Measurements from ENCODE around the gene RASSF8. TPM values are rescaled to one million over a fixed set of nuclear protein-coding genes. Genes with fewer than 3 reads are reported as not detected.

RASSF8 gene
- polyA plus RNA-seq, 1 experiment, result 25.5 TPM

DNA sequence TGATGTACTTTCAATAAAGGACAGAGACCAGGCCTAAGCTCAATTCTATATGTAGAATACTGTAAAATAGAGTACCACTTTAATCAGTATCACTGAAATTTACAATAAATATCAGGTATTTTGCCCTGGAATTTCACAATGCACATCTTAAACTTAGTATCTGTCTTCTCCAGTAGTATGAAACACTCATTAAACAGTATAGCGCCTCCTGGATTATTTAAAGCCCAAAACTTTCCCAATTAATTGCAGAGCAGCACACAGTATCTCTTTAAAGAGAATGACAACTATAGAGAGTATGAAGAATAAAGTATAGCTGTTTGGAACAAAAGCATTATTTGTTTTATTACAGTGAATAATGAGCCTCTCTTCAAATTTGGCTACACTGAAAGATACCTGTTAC, 86.1 kb downstream of the RASSF8 start:
- no peaks in the 10 kb centered on the region for H3K27me3 ChIP-seq (ENCODE audit: control insufficient read depth, insufficient read depth, low read length)
- ChIA-PET CTCF (interaction anchor here (1.4 to 1.9 kb wide), 4 partner anchors 11 to 608 kb away, joined by 3 to 4 read pairs (median 4); no protein-coding TSS in a partner anchor), POLR2A (no interaction called here)
- H3K4me3 ChIP-seq (ENCODE audit: low read depth, low read length), result no peak overlapping the region
- H3K27ac ChIP-seq (ENCODE audit: low read depth, low read length), result no peak overlapping the region
- TF ChIP-seq, protein P1, sequence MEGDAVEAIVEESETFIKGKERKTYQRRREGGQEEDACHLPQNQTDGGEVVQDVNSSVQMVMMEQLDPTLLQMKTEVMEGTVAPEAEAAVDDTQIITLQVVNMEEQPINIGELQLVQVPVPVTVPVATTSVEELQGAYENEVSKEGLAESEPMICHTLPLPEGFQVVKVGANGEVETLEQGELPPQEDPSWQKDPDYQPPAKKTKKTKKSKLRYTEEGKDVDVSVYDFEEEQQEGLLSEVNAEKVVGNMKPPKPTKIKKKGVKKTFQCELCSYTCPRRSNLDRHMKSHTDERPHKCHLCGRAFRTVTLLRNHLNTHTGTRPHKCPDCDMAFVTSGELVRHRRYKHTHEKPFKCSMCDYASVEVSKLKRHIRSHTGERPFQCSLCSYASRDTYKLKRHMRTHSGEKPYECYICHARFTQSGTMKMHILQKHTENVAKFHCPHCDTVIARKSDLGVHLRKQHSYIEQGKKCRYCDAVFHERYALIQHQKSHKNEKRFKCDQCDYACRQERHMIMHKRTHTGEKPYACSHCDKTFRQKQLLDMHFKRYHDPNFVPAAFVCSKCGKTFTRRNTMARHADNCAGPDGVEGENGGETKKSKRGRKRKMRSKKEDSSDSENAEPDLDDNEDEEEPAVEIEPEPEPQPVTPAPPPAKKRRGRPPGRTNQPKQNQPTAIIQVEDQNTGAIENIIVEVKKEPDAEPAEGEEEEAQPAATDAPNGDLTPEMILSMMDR (IDR thresholded peaks at IDR 0.05; ENCODE audit: low read depth, low read length), result no peak
- DNase-seq (ENCODE audit: low read depth, low spot score), result no peak
- no peaks in the 10 kb centered on the region for H3K9me3 ChIP-seq (ENCODE audit: control insufficient read depth, insufficient read depth, low read length)

DNA sequence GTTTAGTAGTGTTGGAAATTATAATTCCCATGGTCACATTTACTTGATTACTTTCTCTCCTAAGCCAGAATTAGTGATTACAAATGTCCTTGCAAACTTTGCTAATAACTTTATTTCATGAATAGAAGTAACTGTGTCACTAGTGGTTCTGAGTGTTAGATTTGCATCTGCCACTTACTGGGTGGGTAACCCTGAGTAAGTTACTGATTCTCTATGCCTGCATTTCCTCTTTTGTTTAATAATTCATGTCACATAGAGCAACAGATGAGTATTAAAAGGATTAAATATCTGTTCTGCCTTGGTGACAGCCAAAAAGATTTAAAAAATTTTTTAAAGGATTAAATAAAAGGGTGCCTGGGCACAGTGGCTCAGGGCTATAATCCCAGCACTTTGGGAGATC, 87.7 kb downstream of the RASSF8 start:
- ChIA-PET POLR2A (no interaction called here), CTCF (no interaction called here)
- DNase-seq (ENCODE audit: low read depth, low spot score), result no peak
- Histone ChIP-seq H3K27ac (ENCODE audit: low read depth, low read length) (no peak overlapping the region), H3K4me3 (ENCODE audit: low read depth, low read length) (no peak overlapping the region), H3K9me3 (ENCODE audit: control insufficient read depth, insufficient read depth, low read length) (no peaks in the 10 kb centered on the region), H3K27me3 (ENCODE audit: control insufficient read depth, insufficient read depth, low read length) (no peaks in the 10 kb centered on the region)
- TF ChIP-seq, protein P1 (IDR thresholded peaks at IDR 0.05; ENCODE audit: low read depth, low read length), result no peak

DNA sequence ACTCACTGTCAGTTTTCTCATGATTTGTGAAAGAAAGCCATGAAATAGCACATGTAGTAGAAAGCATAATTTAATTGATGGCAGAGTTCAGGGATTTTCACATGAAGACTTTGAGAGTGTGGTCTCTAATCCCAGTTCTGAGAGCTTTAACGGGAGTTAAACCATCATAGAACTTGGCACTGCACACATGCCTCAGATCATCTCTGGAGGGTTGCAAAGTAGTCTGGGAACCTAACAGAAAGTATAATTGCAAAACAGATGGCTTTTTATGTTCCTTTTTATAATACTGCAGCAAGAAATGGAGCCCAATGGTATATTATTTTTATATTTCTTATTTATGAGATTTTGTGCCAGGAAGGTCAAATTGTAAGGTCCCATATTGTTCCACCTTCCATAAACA, 88.4 kb downstream of the RASSF8 start:
- TF ChIP-seq, protein P1 (IDR thresholded peaks at IDR 0.05; ENCODE audit: low read depth, low read length), result no peak
- ChIA-PET CTCF (no interaction called here), POLR2A (no interaction called here)
- Histone ChIP-seq H3K27me3 (ENCODE audit: control insufficient read depth, insufficient read depth, low read length) (no peaks in the 10 kb centered on the region), H3K9me3 (ENCODE audit: control insufficient read depth, insufficient read depth, low read length) (no peaks in the 10 kb centered on the region), H3K27ac (ENCODE audit: low read depth, low read length) (no peak overlapping the region), H3K4me3 (ENCODE audit: low read depth, low read length) (no peak overlapping the region)
- DNase-seq (ENCODE audit: low read depth, low spot score), result no peak

DNA sequence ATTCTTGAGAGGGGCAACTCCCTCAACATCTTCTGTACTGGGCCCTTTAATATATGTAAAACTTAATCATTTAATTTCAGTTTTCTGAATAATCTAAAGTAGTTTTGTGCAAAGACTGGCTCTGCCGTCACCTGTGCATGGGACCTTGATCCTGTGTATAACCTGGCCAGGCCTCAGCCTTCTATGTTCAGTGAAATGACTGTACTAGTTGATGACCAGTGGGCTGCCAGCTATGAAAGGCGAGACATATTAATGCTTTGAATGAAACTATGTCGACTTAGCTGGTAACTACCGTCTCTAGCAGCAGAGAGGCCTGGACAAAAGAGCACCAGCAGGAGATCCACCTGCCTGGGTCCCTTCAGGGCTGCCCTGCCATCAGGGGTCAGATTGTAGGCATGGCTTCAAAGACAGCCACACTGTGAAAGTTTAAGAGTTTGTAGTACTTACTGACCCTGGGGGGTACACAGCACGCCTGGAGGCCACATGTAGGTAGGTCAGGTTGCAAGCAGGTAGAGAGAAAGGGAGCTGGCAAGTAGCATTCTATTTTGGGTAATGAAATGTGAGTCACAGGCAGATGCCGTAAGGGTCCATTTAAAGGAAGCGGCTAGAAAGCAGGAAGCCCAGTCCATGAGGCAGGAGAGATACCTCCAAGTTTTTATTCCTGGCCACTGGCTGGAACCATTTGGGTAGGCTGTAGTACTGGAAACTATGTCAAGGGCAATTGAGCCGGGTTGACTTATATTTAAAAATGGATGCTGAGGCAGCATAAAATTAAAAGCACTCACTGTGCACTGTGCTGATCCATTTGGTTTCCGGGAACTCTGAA, 89.1 kb downstream of the RASSF8 start:
- Histone ChIP-seq H3K4me3 (ENCODE audit: low read depth, low read length) (no peak overlapping the region), H3K27me3 (ENCODE audit: control insufficient read depth, insufficient read depth, low read length) (no peaks in the 10 kb centered on the region), H3K9me3 (ENCODE audit: control insufficient read depth, insufficient read depth, low read length) (no peaks in the 10 kb centered on the region), H3K27ac (ENCODE audit: low read depth, low read length) (no peak overlapping the region)
- DNase-seq (ENCODE audit: low read depth, low spot score), result no peak
- TF ChIP-seq, protein P1 (IDR thresholded peaks at IDR 0.05; ENCODE audit: low read depth, low read length), result no peak
- ChIA-PET CTCF (no interaction called here), POLR2A (no interaction called here)

DNA sequence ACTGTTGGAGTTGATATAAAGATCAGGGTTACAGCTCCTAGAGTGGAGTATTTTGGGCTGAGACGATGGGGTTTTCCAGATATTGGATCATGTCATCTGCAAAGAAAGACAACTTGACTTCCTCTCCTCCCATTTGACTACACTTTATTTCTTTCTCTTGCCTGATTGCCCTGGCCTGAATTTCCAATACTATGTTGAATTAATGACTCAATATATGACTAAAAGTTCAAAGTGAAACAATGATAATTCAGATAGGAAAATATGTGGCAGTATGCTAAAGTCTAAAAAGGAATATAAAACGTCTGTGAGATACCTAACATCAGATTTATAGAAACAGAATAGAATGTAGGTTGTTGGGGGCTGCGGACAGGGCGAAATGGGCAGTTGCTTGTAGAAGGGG, 94.2 kb downstream of the RASSF8 start:
- DNase-seq (ENCODE audit: low read depth, low spot score), result no peak

More for the DNA sequence above, 94.2 kb downstream of the RASSF8 start:
- no peak overlapping the region for H3K27ac ChIP-seq (ENCODE audit: low read depth, low read length)
- no peaks in the 10 kb centered on the region for H3K27me3 ChIP-seq (ENCODE audit: control insufficient read depth, insufficient read depth, low read length)
- H3K9me3 ChIP-seq (ENCODE audit: control insufficient read depth, insufficient read depth, low read length), result no peaks in the 10 kb centered on the region
- ChIA-PET CTCF (no interaction called here), POLR2A (no interaction called here)
- TF ChIP-seq, protein P1 (IDR thresholded peaks at IDR 0.05; ENCODE audit: low read depth, low read length), result no peak
- no peak overlapping the region for H3K4me3 ChIP-seq (ENCODE audit: low read depth, low read length)

Data from AG04450 (cell line).